GM19240 (cell line): ENCODE measurements around the gene TRAPPC3.

Source experiments
- DNase-seq: peaks from one replicate; pipeline ENCODE4 v3.0.0; 2011; ENCODE audit warnings: low spot score; ENCODE audit not compliant: insufficient read length

The TRAPPC3 gene

GRCh38 chr1:36154335-36154734, 5.0 kb upstream of the TRAPPC3 start:
- DNase-seq = no peak

DNA sequence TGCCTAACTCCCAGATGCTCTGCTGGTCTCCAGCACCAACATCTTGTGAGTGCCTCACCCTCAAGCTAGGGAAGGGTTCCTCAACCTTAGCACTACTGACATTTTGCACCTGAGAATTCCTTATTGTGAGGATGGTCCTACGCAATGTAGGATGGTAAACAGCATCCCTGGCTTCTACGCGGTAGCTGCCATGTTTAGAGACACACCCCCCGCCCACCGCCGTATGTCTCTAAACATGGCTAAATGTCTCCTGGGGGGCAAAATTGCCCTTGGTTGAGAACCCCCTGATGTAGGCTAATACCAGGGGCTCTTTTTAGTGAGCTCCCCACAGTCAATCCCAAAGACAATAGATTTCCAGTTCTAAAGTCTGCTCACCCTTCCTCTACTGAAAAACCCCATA, 4.2 kb upstream of the TRAPPC3 start:
- DNase-seq = no peak

- no peak for DNase-seq
Measured at GRCh38 chr1:36151845-36152203, 2.5 kb upstream of the TRAPPC3 start.

DNA sequence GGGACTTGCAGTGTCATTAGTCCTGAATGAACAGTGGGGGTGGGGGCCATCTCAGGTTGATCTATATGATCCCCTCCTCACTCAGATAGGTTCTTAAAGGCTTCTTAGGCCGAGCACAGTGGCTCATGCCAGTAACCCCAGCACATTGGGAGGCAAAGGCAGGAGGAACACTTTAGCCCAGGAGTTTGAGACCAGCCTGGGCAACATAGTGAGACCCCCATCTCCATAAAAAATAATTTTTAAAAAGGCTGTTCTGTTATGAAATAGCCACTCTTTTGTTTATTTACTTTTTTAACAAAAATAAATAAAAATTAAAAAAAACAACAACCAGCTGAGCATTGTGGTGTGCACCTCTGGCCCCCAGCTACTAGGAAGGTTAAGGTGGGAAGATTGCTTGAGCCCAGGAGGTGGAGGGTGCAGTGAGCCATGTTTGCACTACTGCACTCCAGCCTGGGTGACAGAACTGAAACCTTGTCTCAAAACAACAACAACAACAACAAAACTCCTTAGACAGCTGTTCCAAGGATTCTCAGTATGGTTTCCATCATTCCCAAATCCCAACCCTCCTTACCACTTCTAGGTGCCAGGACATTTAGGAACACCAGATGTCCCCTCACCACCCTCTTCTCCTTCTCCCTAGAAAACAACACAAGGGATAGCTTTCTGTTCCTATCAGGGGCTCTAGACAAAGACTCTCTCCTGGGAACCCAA, 2.0 kb upstream of the TRAPPC3 start:
- DNase-seq = no peak

- no peak for DNase-seq
Measured at GRCh38 chr1:36150296-36151133, 1.2 kb upstream of the TRAPPC3 start.

GRCh38 chr1:36149973-36150295, 648 bp upstream of the TRAPPC3 start:
- no peak for DNase-seq

DNA sequence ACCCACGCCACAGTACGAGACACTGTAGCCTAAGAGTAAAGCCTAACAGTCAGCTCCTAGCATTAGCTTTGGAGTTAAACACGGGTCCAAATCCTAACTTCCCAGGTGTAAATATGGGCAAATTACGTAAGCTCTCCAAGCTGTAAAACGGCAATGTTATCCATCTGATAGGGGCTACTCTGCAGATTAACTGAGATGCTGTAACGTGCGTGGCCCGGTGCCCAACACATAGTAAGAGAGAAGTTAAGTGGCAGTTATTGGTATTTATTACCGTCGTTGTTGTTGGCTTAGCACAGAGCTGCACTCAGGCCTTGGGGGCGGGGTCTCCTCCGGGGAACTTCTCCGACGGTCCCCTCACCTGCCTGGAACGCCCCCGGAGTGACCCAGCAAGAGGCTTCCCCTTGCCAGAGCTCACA, 457 bp downstream of the TRAPPC3 start:
- no peak for DNase-seq

- DNase-seq = no peak
Measured at GRCh38 chr1:36144413-36144812, 4.9 kb downstream of the TRAPPC3 start.

- DNase-seq = no peak
Measured at GRCh38 chr1:36143424-36143823, 5.9 kb downstream of the TRAPPC3 start.

GRCh38 chr1:36142121-36142520, 7.2 kb downstream of the TRAPPC3 start:
- no peak for DNase-seq

DNA sequence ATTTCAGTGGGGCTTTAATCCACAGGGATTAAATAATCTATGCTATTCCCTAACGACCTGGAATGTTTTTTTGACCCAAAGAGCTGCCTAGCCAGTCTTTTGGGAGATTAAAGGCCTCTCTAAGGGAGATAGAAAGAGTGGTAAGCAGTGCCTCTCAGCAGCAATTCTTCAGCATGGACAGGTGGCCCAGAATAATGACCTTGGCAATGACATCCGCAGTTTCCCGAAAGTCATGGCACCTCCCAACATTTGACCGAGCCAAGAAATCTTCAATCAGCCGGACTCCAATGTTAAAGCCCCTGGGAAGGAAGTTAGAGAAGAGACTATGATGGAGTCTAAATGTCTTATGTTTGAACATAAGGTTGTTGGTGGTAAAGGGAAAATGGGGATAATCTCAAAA, 9.8 kb downstream of the TRAPPC3 start:
- no peak for DNase-seq

DNA sequence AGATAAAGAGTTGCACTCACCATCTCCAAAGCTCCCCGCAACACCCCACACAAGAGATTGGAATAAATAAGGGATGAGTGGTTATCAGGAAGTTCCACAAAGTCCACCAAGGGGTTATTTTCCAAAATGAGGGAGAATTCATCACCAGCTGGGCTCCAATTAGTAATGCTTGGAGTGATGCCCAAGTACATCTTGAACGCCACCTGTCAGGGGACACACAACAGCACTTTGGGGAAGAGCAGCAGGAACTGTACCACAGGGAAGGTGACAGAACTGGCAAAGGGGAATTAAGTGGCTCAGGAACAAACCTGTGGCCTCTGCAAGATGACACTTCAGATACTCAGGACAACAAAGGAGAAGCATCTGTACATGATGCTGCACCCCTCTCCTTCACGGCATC, 11.5 kb downstream of the TRAPPC3 start:
- DNase-seq = no peak

- DNase-seq = no peak
Measured at GRCh38 chr1:36137226-36137625, 12.1 kb downstream of the TRAPPC3 start.

- no peak for DNase-seq
Measured at GRCh38 chr1:36136535-36136934, 12.8 kb downstream of the TRAPPC3 start.

DNA sequence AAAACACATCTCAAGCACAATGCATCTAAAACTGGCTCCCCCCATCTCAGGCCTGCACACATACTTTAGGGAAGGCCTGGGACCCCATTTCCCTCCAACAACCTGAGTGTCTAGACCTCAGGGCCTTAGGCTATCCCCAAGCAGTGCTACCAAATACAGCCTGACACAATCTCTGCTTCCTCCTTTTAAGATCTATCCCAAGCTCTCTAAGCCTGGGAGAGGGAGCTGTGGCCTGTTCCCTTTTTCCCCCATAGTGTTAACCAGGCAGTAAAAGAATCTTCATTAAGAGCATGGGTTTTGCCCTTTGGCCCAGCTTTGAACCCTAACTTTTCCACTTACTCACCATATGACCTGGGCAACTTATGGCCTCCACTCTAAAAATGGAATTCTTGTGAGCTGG, 13.5 kb downstream of the TRAPPC3 start:
- no peak for DNase-seq

DNA sequence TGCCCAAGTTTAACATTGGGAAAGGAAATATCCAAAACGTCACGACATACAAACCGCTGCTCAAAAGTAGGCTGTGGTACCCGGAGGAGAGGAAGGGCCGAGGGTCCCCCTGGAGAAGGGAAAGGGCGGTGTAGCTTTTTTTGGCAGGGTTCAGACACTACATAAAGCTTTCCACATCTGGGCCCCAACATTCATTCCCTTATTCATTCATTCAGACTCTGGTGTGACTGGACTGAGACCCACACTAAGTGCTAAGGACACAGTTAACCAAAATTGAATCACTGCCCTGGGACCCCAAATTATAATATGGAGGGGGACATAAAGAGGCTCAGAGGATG, 14.0 kb downstream of the TRAPPC3 start:
- DNase-seq = no peak

- no peak for DNase-seq
Measured at GRCh38 chr1:36134505-36135329, 14.6 kb downstream of the TRAPPC3 start.

- DNase-seq = no peak
Measured at GRCh38 chr1:36134031-36134430, 15.3 kb downstream of the TRAPPC3 start.

DNA sequence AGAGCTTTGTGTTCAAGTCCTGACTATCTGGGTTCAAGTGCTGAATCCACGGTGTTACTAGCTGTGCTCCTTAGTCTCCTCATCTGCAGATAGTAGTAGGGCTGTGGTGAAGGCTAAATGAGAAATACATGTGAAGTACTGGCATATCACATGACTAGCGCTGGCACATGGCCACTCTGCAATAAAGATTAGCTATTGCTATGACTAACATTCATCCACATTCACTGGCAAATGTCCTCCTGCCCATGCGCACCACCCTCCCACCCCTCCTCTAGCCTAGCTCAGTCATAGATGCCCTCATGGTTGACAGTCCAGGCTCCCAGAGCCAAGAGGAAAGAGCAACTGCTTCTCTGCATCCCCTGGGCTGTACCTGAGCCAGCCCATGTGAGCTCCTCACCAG, 15.8 kb downstream of the TRAPPC3 start:
- DNase-seq = no peak

GRCh38 chr1:36132029-36132428, 17.3 kb downstream of the TRAPPC3 start:
- DNase-seq = no peak

GRCh38 chr1:36128905-36129206, 20.4 kb downstream of the TRAPPC3 start:
- no peak for DNase-seq

DNA sequence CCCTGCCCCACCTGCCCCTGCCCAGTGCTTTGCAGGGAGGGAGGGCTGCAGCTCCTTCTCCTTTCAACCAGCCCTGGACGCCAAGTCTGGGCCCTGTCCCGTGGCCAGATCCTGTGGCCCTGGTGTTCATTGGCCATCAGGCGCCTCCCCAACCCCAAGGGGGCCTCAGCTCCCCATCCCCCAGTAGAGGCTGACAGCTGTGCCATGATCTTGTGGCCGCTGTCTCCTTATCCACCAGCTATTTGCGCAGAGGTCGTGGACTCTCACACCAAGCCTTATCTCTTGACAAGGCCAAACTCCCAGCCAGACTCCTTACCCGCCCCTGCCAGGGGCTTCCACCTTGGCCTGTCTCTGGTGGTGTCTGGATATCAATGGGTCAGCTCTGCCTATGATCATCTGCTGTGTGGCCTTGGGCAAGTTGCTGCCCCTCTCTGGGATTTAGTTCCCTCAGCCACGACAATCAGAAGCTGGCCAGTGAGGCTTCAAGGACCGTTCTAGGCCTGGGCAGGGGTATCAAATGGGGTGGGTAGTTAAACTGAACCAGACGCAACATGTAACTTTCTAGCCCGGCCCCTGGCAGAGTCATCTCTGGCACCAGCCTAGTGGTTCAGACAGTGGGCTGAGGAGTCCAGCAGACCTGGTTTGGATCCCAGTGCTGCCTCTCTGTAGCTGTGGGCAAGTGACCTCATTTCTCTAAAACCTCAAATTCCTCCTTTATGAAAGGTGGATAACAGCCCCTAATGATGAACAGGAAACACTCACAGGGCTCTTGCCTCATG, 21.0 kb downstream of the TRAPPC3 start:
- DNase-seq = no peak
